ENCODE measurements around the gene COG2. TPM values are rescaled to one million over a fixed set of nuclear protein-coding genes. Genes with fewer than 3 reads are reported as not detected.

The COG2 gene
- total RNA-seq, 1 donor from 2014 or later = 23.0 TPM

GRCh38 chr1:230691615-230692014 is 49.3 kb downstream of the COG2 start:
- TF ChIP-seq CTCF (IDR thresholded peaks at IDR 0.05; ENCODE audit: unreplicated experiment) = no peak
- Mint-ChIP-seq H3K36me3 (peaks cover 40% of the 10 kb centered on the region), H3K9me3 (no peaks in the 10 kb centered on the region), H3K27ac (no peak overlapping the region), H3K4me3 (no peak overlapping the region), H3K27me3 (ENCODE audit: low read depth) (no peaks in the 10 kb centered on the region), H3K4me1 (peaks cover 6% of the 10 kb centered on the region)
- no peak for DNase-seq (ENCODE audit: low spot score in 2 of 2, unreplicated experiment in 2 of 2)

GRCh38 chr1:230693221-230693620 is 50.9 kb downstream of the COG2 start:
- peaks cover 2% of the 10 kb centered on the region for H3K27me3 Mint-ChIP-seq (ENCODE audit: low read depth)

GRCh38 chr1:230693777-230694176 is 51.5 kb downstream of the COG2 start:
- peaks cover 27% of the 10 kb centered on the region for H3K36me3 Mint-ChIP-seq
- H3K27me3 Mint-ChIP-seq (ENCODE audit: low read depth) = peaks cover 3% of the 10 kb centered on the region
- no peaks in the 10 kb centered on the region for H3K9me3 Mint-ChIP-seq
- no peak for TF ChIP-seq CTCF (IDR thresholded peaks at IDR 0.05; ENCODE audit: unreplicated experiment)
- no peak for DNase-seq (ENCODE audit: low spot score in 2 of 2, unreplicated experiment in 2 of 2)
- H3K27ac Mint-ChIP-seq = no peak overlapping the region
- peaks cover 6% of the 10 kb centered on the region for H3K4me1 Mint-ChIP-seq
- no peak overlapping the region for H3K4me3 Mint-ChIP-seq

More at GRCh38 chr1:230693221-230693620, 50.9 kb downstream of the COG2 start:
- TF ChIP-seq CTCF (IDR thresholded peaks at IDR 0.05; ENCODE audit: unreplicated experiment) = no peak
- DNase-seq (ENCODE audit: low spot score in 2 of 2, unreplicated experiment in 2 of 2) = no peak
- H3K9me3 Mint-ChIP-seq = no peaks in the 10 kb centered on the region
- no peak overlapping the region for H3K4me3 Mint-ChIP-seq
- peaks cover 6% of the 10 kb centered on the region for H3K4me1 Mint-ChIP-seq
- no peak overlapping the region for H3K27ac Mint-ChIP-seq
- H3K36me3 Mint-ChIP-seq = peaks cover 30% of the 10 kb centered on the region

- H3K27me3 Mint-ChIP-seq (ENCODE audit: low read depth) = peaks cover 3% of the 10 kb centered on the region
- H3K36me3 Mint-ChIP-seq = peaks cover 27% of the 10 kb centered on the region
- no peak for TF ChIP-seq CTCF (IDR thresholded peaks at IDR 0.05; ENCODE audit: unreplicated experiment)
- DNase-seq (ENCODE audit: low spot score in 2 of 2, unreplicated experiment in 2 of 2) = no peak
- H3K4me1 Mint-ChIP-seq = peaks cover 6% of the 10 kb centered on the region
- H3K4me3 Mint-ChIP-seq = no peak overlapping the region
- H3K27ac Mint-ChIP-seq = no peak overlapping the region
- no peaks in the 10 kb centered on the region for H3K9me3 Mint-ChIP-seq
Observed at GRCh38 chr1:230694464-230694863, 52.2 kb downstream of the COG2 start.

- H3K36me3 Mint-ChIP-seq = peaks cover 23% of the 10 kb centered on the region
- no peak for DNase-seq (ENCODE audit: low spot score in 2 of 2, unreplicated experiment in 2 of 2)
- H3K9me3 Mint-ChIP-seq = no peaks in the 10 kb centered on the region
- no peak for TF ChIP-seq CTCF (IDR thresholded peaks at IDR 0.05; ENCODE audit: unreplicated experiment)
- H3K27me3 Mint-ChIP-seq (ENCODE audit: low read depth) = peaks cover 3% of the 10 kb centered on the region
- peaks cover 3% of the 10 kb centered on the region for H3K4me1 Mint-ChIP-seq
- H3K4me3 Mint-ChIP-seq = no peak overlapping the region
- no peak overlapping the region for H3K27ac Mint-ChIP-seq
Observed at GRCh38 chr1:230694991-230695390, 52.7 kb downstream of the COG2 start.

GRCh38 chr1:230696218-230696617 is 53.9 kb downstream of the COG2 start:
- H3K4me1 Mint-ChIP-seq = no peaks in the 10 kb centered on the region
- peaks cover 17% of the 10 kb centered on the region for H3K36me3 Mint-ChIP-seq
- DNase-seq (ENCODE audit: low spot score in 2 of 2, unreplicated experiment in 2 of 2) = no peak
- H3K4me3 Mint-ChIP-seq = no peak overlapping the region
- no peak overlapping the region for H3K27ac Mint-ChIP-seq
- no peaks in the 10 kb centered on the region for H3K9me3 Mint-ChIP-seq
- TF ChIP-seq CTCF (IDR thresholded peaks at IDR 0.05; ENCODE audit: unreplicated experiment) = no peak
- peaks cover 7% of the 10 kb centered on the region for H3K27me3 Mint-ChIP-seq (ENCODE audit: low read depth)
